Natural killer cell treated with Interleukin-12 subunit alpha and Interleukin-12 subunit beta and Interleukin-15 and Interleukin-18, amount 100 ng/mL, for 72 hours (primary cell): Measurements from ENCODE around the gene CRTC1. TPM values are rescaled to one million over a fixed set of nuclear protein-coding genes. Genes with fewer than 3 reads are reported as not detected.
A peak's percentile ranks its signal among the peaks of the same experiment; 100 is the strongest.

ENCODE experiments used
- ATAC-seq, 2 donors: fragments of 150-1000 bp; cut with Tn5 transposase in 1 of 2; sonication (Bioruptor Pico), chemical (Tn5 transposase) in 1 of 2; 2 replicates each; pipeline ENCODE4 v1.10.0; 2021
- DNase-seq: peaks from one replicate; pipeline ENCODE4 v3.0.0; 2022; ENCODE audit warnings: low spot score
- H3K27ac Mint-ChIP-seq, 2 donors: 1 replicate in 1 of 2; 2 replicates in 1 of 2; pipeline ENCODE4 v1.8.0; 2022; ENCODE audit warnings: mixed read lengths in 2 of 2, mild to moderate bottlenecking in 1 of 2, moderate library complexity in 1 of 2
- H3K27me3 Mint-ChIP-seq, 2 donors: 1 replicate in 1 of 2; 2 replicates in 1 of 2; pipeline ENCODE4 v1.8.0; 2022; ENCODE audit warnings: mixed read lengths in 2 of 2
- H3K36me3 Mint-ChIP-seq: one replicate; pipeline ENCODE4 v1.8.0; 2022; ENCODE audit warnings: mixed read lengths
- H3K4me1 Mint-ChIP-seq, 2 donors: 1 replicate in 1 of 2; 2 replicates in 1 of 2; pipeline ENCODE4 v1.8.0; 2022; ENCODE audit warnings: low read depth in 2 of 2, mixed read lengths in 2 of 2, mild to moderate bottlenecking in 1 of 2
- H3K4me3 Mint-ChIP-seq: one replicate; pipeline ENCODE4 v1.8.0; 2022; ENCODE audit warnings: mixed read lengths
- H3K9me3 Mint-ChIP-seq: 2 replicates; pipeline ENCODE4 v1.8.0; 2022; ENCODE audit warnings: mixed read lengths
- total RNA-seq, 2 donors: library from RNA; stranded (reverse); gene quantifications; one replicate each; pipeline ENCODE4 v1.2.3, GENCODE V29; 2022

The CRTC1 gene
- total RNA-seq, 2 donors from 2014 or later: 7.6 to 9.3 TPM

DNA sequence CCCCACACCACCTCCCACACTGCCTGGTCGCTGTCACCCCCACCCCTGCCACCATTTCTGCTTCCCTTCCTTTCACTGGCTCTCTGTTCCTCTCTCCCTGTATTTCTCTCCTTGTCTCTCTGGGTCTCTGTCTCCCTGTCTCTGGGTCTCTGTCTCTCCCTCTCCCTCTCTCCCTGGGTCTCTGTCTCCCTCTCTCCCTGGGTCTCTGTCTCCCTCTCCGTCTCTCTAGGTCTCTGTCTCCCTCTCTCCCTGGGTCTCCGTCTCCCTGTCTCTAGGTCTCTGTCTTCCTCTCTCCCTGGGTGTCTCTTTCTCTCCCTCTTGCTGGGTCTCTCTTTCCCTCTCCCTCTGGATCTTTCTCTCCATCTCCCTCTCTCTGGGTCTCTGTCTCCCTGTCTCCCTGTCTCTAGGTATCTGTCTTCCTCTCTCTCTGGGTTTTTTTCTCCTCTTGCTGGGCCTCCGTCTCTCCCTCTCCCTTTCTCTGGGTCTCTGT, 25.1 kb upstream of the CRTC1 start:
- Mint-ChIP-seq H3K4me3 (no peak overlapping the region), H3K9me3 (no peaks in the 10 kb centered on the region), H3K27me3 (no peaks in the 10 kb centered on the region), H3K4me1 (peaks cover 23 to 27% of the 10 kb centered on the region in 2 donors), H3K36me3 (no peaks in the 10 kb centered on the region), H3K27ac (no peak overlapping the region)
- ATAC-seq (no peak), DNase-seq (no peak)

- no peak overlapping the region for H3K27ac Mint-ChIP-seq
These were observed 24.0 kb upstream of the CRTC1 start for GRCh38 chr19:18659281-18660050.

GRCh38 chr19:18660051-18660910, 23.2 kb upstream of the CRTC1 start:
- H3K9me3 Mint-ChIP-seq: no peaks in the 10 kb centered on the region
- H3K27ac Mint-ChIP-seq: no peak overlapping the region
- H3K27me3 Mint-ChIP-seq: no peaks in the 10 kb centered on the region
- DNase-seq: no peak
- peaks cover 19 to 23% of the 10 kb centered on the region in 2 donors for H3K4me1 Mint-ChIP-seq
- H3K4me3 Mint-ChIP-seq: no peak overlapping the region
- no peak for ATAC-seq
- H3K36me3 Mint-ChIP-seq: no peaks in the 10 kb centered on the region

More at GRCh38 chr19:18659281-18660050, 24.0 kb upstream of the CRTC1 start:
- Mint-ChIP-seq H3K36me3 (no peaks in the 10 kb centered on the region), H3K4me1 (peaks cover 19 to 26% of the 10 kb centered on the region in 2 donors), H3K9me3 (no peaks in the 10 kb centered on the region), H3K4me3 (no peak overlapping the region), H3K27me3 (no peaks in the 10 kb centered on the region)
- DNase-seq (no peak), ATAC-seq (no peak)

- no peak overlapping the region for H3K27ac Mint-ChIP-seq
- no peak for ATAC-seq
- H3K4me1 Mint-ChIP-seq: peaks cover 19 to 23% of the 10 kb centered on the region in 2 donors
- no peaks in the 10 kb centered on the region for H3K36me3 Mint-ChIP-seq
- no peak for DNase-seq
- H3K27me3 Mint-ChIP-seq: no peaks in the 10 kb centered on the region
- H3K9me3 Mint-ChIP-seq: no peaks in the 10 kb centered on the region
- H3K4me3 Mint-ChIP-seq: no peak overlapping the region
These were observed 22.4 kb upstream of the CRTC1 start for GRCh38 chr19:18660939-18661670.

- ATAC-seq: no peak
- H3K27ac Mint-ChIP-seq: no peak overlapping the region
- H3K4me1 Mint-ChIP-seq: peaks cover 12% of the 10 kb centered on the region in 2 donors
- H3K9me3 Mint-ChIP-seq: no peaks in the 10 kb centered on the region
- H3K4me3 Mint-ChIP-seq: no peak overlapping the region
- no peaks in the 10 kb centered on the region for H3K27me3 Mint-ChIP-seq
- no peak for DNase-seq
- no peaks in the 10 kb centered on the region for H3K36me3 Mint-ChIP-seq
These were observed 20.3 kb upstream of the CRTC1 start for GRCh38 chr19:18662972-18663732.

DNA sequence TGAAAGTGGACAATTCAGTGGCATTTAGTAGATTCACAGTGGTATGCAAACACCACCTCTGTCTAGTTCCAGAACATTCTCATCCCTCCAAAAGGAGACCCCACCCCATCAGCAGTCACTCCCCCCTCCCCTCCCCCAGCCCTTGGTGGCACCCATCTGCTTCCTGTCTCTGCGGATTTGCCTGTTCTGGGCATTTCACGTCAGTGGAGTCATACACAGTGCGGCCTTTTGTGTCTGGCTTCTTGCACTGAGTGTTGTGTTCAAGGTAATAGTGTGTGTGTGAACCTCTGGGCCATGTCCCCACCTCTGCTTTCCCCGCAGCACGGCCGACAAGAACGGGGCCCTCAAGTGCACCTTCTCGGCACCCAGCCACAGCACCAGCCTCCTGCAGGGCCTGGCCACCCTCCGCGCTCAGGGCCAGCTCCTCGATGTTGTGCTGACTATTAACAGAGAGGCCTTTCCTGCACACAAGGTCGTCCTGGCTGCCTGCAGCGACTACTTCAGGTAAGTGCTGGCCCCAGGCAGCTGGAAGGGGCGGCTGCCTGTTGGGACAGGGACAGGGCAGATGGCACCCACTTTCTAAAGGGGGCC, 19.4 kb upstream of the CRTC1 start:
- H3K36me3 Mint-ChIP-seq: no peaks in the 10 kb centered on the region
- H3K27me3 Mint-ChIP-seq: no peaks in the 10 kb centered on the region
- H3K4me3 Mint-ChIP-seq: no peak overlapping the region
- H3K9me3 Mint-ChIP-seq: no peaks in the 10 kb centered on the region
- peak in 1 of 2 donors; percentile 34 for ATAC-seq
- peaks cover 4 to 5% of the 10 kb centered on the region in 2 donors for H3K4me1 Mint-ChIP-seq
- DNase-seq: no peak
- no peak overlapping the region for H3K27ac Mint-ChIP-seq

DNA sequence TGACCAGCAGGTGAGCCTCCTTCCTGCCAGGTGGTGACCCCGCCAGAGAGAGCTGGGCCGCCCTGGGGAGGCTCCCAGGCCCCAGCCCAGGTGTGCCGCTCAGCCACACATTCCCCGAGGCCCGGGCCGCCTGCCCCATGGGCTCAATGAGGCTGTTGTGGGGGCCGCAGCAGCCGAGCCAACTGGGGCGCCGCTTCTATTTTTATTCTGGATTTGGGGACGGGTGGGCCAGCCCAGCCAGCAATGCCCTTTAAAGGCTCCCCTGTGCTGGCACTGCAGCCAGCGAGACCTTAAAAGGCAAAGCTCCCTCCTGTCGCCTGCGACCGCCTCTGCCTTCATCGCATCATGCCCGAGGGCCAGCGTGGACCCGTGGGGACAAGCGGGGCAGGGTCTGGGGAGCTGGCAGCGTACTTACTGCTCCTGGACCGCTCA, 17.7 kb upstream of the CRTC1 start:
- DNase-seq: no peak
- ATAC-seq: no peak
- Mint-ChIP-seq H3K27ac (no peak overlapping the region), H3K36me3 (no peaks in the 10 kb centered on the region), H3K4me3 (no peak overlapping the region), H3K9me3 (no peaks in the 10 kb centered on the region), H3K4me1 (peaks cover 0 to 7% of the 10 kb centered on the region in 2 donors), H3K27me3 (no peaks in the 10 kb centered on the region)

DNA sequence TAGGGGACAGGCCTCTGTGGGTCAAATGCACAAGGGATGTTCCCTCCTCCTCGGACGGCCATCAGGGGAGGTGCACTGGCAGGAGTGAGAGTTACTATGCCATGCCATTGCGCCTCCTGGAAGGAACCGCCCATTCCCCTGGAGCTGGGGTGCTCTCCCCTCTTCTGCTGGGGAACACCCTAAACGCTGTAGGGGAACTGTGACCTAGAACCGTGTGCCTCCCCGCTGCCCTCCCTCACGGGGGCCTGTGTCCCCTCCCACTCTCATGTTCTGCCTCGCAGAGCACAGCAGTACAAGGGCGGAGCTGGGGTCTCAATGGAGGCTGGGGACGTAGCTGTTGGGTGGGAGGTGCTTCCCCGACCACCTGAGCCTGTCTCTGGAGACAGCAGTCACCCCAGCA, 17.2 kb upstream of the CRTC1 start:
- Mint-ChIP-seq H3K4me3 (no peak overlapping the region), H3K27ac (no peak overlapping the region)
- no peak for DNase-seq

DNA sequence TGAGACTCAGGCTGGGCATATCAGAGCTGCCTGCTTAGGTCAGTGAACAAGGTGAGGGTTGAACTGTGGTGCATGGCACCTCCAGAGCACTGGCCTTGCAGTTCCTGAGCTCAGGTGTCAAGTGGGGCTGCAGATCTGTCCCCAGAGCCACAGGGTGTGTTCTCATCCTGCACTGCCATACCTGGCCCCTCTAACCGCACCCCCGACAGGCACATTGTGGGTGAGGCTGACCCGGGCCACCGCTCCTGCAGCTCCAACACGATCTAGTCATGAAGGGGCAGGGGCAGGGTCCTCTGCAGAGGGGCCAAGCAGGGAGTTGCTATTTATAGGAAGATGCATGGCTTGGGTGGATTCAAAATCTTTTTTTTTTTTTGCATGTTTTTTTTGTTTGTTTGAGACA, 16.7 kb upstream of the CRTC1 start:
- no peak for ATAC-seq
- Mint-ChIP-seq H3K9me3 (no peaks in the 10 kb centered on the region), H3K27ac (no peak overlapping the region), H3K36me3 (no peaks in the 10 kb centered on the region), H3K4me3 (no peak overlapping the region), H3K27me3 (no peaks in the 10 kb centered on the region), H3K4me1 (peaks cover 0 to 4% of the 10 kb centered on the region in 2 donors)
- DNase-seq: no peak

More for the DNA sequence above, 17.2 kb upstream of the CRTC1 start:
- H3K4me1 Mint-ChIP-seq: peaks cover 0 to 7% of the 10 kb centered on the region in 2 donors
- no peaks in the 10 kb centered on the region for H3K9me3 Mint-ChIP-seq
- H3K27me3 Mint-ChIP-seq: no peaks in the 10 kb centered on the region
- H3K36me3 Mint-ChIP-seq: no peaks in the 10 kb centered on the region
- ATAC-seq: no peak

DNA sequence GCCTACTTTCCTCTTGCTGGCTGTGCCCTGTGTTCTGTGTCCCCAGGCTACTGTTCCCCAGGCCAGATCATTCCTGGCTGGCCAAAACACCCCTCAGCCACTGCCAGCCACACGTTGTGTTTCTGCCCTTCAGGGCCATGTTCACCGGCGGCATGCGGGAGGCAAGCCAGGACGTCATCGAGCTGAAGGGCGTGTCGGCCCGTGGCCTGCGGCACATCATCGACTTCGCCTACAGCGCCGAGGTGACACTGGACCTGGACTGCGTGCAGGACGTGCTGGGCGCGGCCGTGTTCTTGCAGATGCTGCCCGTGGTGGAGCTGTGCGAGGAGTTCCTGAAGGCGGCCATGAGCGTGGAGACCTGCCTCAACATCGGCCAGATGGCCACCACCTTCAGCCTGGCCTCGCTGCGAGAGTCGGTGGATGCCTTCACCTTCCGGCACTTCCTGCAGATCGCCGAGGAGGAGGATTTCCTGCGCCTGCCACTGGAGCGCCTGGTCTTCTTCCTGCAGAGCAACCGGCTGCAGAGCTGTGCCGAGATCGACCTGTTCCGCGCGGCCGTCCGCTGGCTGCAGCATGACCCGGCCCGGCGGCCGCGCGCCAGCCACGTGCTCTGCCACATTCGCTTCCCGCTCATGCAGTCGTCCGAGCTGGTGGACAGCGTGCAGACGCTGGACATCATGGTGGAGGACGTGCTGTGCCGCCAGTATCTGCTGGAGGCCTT, 15.8 kb upstream of the CRTC1 start:
- DNase-seq (no peak), ATAC-seq (no peak)
- no peak overlapping the region for H3K4me3 Mint-ChIP-seq
- no peaks in the 10 kb centered on the region for H3K27me3 Mint-ChIP-seq
- H3K36me3 Mint-ChIP-seq: no peaks in the 10 kb centered on the region
- no peaks in the 10 kb centered on the region for H3K9me3 Mint-ChIP-seq
- H3K27ac Mint-ChIP-seq: no peak overlapping the region
- peaks cover 0 to 4% of the 10 kb centered on the region in 2 donors for H3K4me1 Mint-ChIP-seq

- H3K36me3 Mint-ChIP-seq: no peaks in the 10 kb centered on the region
- no peak for DNase-seq
These were observed 15.2 kb upstream of the CRTC1 start for GRCh38 chr19:18668252-18668631.

DNA sequence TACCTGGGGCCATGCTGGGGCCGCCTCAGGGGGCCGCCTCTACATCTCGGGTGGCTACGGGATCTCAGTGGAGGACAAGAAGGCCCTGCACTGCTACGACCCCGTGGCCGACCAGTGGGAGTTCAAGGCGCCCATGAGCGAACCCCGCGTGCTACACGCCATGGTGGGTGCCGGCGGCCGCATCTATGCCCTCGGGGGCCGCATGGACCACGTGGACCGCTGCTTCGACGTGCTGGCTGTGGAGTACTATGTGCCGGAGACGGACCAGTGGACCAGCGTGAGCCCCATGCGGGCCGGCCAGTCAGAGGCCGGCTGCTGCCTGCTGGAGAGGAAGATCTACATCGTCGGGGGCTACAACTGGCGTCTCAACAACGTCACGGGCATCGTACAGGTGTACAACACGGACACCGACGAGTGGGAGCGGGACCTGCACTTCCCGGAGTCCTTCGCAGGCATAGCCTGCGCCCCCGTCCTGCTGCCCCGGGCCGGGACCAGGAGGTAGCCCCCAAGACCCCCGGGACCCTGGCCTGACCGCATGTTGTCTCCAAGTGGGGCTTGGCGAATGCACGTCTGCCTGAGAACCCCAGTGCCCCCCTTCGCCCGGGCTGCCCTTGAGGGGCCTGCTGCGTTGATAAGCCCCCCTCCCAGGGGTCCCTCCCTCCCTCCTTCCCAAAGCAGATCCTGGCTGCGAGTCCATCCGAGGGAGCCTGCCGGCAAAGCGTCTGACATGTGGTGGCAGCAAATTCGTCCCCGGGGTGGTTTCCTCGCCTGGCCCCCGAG, 14.5 kb upstream of the CRTC1 start:
- Mint-ChIP-seq H3K4me3 (no peak overlapping the region), H3K36me3 (no peaks in the 10 kb centered on the region), H3K27ac (no peak overlapping the region), H3K4me1 (peaks cover 0 to 4% of the 10 kb centered on the region in 2 donors), H3K27me3 (no peaks in the 10 kb centered on the region), H3K9me3 (no peaks in the 10 kb centered on the region)
- ATAC-seq (no peak), DNase-seq (no peak)

More at GRCh38 chr19:18668252-18668631, 15.2 kb upstream of the CRTC1 start:
- Mint-ChIP-seq H3K9me3 (no peaks in the 10 kb centered on the region), H3K4me3 (no peak overlapping the region), H3K27me3 (no peaks in the 10 kb centered on the region), H3K4me1 (peaks cover 0 to 4% of the 10 kb centered on the region in 2 donors), H3K27ac (no peak overlapping the region)
- no peak for ATAC-seq
